Measurements from ENCODE around the gene KRTAP10-6.
"Not testable (repeated sequence)": the region's sequence is repeated elsewhere in the genome, so short reads cannot be mapped to it uniquely, and the experiment has no call there.

The KRTAP10-6 gene

GRCh38 chr21:44596068-44596725 lies 3.9 kb upstream of the KRTAP10-6 start:
- no peak for DNase-seq

- DNase-seq, result no peak
Observed at GRCh38 chr21:44595524-44595923, 3.2 kb upstream of the KRTAP10-6 start.

DNA sequence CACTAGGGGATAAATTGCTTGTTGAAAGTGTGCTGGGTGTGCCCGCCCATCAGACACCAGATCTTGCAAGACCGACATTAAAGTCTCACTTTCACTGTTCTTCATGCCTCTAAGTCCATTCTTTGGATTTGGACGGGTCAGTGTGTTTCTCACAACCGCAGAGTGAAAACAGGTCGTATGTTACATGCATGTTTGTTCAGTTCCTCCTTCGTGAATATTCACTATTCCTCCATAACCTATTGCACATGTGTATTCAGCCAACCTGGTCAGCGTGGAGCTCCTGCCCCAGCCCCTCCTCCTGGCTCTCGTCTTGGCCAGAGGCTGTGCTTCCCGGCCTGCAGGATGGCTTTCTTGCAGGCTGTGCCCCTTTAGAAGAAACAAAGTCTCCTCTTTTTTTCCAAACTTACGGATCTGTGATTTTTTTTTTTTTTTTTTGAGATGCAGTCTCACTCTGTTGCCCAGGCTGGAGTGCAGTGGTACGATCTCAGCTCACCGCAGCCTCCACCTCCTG lies 2.2 kb upstream of the KRTAP10-6 start:
- no peak for DNase-seq

DNA sequence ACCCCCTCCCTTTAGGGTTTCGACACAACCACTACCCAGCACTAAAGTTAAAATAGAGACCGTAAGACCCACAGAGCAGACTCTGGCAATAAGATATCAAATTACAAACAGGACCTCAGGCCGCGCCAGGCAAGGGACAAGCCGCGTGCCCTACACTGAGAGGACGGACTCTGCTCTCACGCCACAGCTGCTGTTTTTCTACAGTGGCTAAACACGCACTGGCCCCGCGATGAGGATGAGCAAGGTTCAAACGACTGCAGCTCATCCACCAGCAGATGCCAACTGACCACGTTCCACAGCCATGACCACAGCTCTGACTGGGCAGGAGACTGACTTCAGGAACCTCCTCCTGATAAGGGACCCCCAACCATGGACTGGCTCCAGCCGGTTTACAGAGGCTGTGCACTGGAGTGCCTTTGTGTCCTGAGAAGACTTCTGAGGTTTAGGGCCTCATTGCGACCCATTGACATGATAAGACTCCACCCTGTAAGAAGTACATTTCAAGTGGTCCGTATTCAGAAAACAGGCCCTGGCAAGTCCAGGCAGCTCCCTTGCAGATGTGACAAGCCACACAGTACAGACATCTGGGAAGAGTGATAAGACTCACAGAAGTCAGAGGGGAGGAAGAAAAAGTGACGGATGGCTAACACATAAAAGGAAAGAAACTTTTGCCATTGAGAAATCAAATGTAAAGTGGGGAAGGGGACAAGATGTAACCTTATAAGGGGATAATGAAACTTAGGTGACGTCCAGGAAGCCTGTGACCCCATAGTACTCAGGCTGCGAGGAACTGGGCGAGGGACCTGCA lies 1.5 kb upstream of the KRTAP10-6 start:
- DNase-seq, result no peak

GRCh38 chr21:44591801-44592130 lies 539 bp downstream of the KRTAP10-6 start:
- not testable (repeated sequence) for DNase-seq

GRCh38 chr21:44590897-44591800 lies 1.2 kb downstream of the KRTAP10-6 start:
- DNase-seq, result not testable (repeated sequence)

DNA sequence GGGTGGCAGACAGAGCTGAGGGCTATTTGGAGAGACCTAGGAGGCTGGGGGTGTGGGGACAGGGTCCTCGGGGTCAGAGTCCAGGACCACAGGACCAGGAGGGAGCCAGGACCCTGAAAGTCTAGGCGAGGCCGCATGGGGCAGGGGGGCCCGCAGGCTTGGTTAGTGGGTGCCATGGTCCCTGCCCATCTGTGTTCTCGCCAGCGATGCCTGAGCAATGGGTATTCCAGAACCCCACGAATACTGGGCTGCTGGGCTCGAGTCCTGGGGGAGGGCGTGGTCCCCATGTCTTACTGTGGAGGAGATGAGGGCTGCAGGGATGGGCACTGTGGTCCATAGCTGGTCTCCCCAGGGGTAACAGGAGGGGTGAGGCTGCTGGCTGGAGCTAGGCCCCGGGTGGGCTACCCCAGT lies 2.0 kb downstream of the KRTAP10-6 start:
- no peak for DNase-seq

DNA sequence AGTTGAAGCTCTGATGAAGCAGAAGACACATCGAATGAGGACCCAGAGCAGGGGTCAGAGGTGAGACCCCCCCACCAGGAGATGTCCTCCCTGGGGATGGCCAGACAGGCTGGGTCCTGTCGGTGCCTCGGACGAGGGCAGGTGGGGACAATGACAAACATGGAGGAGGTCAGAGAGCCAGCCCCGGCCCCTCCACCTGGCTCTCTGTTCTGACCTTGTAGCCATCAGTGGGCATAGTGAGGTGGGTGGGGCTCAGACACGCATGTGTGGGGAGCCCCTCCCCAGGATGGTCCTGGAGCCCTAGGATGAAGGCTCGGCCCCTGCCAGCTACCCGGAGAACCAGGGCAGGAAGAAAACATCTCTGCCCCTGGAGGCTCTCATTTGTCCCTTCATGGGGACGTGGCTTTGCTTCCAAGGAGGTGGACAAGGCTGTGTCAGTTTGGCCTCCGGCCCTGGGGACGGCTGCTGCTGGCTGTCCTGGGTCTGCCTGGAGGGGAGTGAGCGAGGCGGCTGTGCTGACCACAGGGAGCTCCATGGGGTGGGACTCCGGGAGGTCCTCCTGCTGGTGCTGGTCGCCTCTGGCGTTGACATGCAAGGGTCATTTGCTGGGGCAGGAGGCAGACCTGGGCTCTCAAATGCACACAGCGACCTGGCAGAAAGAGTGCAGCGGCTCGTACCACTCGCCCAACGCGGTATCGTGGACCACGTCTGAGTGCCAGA lies 2.6 kb downstream of the KRTAP10-6 start:
- no peak for DNase-seq

GRCh38 chr21:44589094-44589493 lies 3.2 kb downstream of the KRTAP10-6 start:
- DNase-seq, result no peak

GRCh38 chr21:44585892-44586291 lies 6.4 kb downstream of the KRTAP10-6 start:
- no peak for DNase-seq

GRCh38 chr21:44583800-44584147 lies 8.5 kb downstream of the KRTAP10-6 start:
- DNase-seq, result no peak

DNA sequence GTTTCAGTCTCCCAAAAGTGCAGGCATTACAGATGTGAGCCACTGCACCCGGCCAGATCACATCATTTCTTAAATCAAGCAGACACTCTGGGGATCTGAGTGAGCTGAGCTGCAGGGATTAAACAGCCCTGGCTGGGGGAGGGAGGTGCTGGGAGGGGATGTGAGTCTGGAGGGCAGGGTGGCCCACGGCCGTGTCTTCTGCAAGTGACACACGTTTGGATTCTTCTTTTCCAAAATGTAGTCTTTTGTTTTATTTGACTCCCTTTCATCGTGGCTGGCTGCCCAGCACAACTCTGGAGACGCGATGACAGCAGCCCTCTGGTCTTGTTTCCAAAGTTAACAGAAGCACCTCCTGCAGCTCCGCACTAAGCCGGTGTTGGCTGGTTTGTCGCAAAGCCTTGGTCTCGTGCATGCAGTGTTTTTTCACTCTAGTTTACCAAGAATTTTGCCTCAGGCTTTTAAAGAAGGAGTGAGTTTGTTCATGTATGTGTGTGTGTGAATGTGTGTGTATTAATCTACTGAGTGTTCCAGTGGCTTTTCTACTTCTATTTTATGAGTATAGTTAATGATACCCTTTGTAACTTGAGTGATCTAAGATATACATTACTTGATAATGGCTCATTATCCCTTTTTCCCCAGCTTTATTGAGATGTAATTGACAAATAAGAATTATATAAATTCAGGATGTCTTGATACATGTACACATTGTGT lies 9.1 kb downstream of the KRTAP10-6 start:
- no peak for DNase-seq

GRCh38 chr21:44582055-44582454 lies 10.2 kb downstream of the KRTAP10-6 start:
- no peak for DNase-seq

DNA sequence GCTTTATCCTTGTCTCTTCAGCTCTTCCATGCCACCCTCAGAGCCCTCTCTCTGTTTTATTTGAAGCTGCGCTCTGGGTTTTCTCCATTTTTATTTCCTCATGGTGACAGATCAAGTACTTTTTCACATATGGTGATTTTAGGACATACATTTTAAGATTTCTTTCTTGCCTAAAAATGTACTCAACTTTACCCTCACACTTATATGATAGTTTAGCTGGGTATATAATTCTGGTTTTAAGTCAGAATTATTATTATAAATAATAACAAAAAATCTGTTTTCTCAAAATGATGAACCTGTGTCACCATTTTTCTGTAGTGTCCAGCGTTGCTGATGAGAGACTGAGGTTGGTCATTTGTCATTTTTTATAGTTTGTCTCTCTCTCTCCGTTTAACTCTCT lies 11.1 kb downstream of the KRTAP10-6 start:
- no peak for DNase-seq

GRCh38 chr21:44580231-44580821 lies 12.0 kb downstream of the KRTAP10-6 start, which contains the start of gene KRTAP10-5:
Gene KRTAP10-5 (minus strand): TSS chr21:44580604. CDS start chr21:44580578, 26 bp downstream.
- not testable (repeated sequence) for DNase-seq

DNA sequence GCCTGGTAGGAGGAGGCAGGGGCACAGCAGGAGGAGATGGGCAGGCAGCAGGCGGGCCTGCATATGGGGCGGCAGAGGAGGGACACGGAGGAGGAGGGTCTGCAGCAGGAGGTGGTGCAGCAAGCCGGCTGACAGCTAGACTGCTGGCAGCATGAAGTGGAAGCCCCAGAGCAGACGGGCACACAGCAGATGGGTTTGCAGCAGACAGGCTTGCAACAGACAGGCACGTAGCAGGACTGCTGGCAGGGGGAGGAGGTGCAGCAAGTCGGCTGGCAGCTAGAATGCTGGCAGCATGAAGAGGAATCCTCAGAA lies 12.5 kb downstream of the KRTAP10-6 start:
- DNase-seq, result no peak

DNA sequence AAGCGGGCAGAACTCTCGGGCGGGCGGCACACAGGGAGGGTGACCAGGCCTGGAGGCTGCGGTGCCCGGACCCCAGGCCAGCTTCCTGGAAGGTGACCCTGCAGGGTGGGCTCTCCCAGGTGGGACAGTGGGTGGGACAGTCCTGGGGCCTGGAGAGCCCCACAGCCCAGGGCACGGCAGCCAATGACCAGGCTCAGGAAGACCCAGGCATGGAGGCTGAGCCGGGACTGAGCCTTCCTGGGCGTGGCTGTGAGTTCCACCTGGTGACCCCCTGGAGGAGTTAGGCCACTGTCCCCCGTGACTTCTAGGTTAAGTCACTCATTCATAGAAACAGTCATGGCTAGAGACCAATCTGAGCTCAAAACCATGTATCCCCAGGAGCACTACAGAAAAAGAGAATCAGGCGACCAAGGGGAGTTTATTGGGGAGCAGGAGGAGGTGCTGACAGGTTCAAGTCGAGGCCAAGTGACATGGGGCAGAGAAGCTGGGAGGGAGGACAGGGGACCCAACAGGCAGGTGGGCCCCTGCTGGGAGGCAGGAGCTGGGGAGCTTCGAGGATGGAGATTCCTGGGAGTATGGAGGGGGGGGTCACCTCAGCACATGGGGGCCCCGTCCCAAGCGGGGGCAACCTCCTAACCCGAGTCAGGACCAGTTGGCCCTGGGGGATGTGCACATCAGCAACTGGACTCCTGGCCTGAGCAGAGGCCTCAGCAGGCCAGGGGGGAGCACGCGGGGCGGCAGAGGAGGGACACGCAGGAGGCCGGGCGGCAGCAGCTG lies 13.1 kb downstream of the KRTAP10-6 start:
- DNase-seq, result no peak

DNA sequence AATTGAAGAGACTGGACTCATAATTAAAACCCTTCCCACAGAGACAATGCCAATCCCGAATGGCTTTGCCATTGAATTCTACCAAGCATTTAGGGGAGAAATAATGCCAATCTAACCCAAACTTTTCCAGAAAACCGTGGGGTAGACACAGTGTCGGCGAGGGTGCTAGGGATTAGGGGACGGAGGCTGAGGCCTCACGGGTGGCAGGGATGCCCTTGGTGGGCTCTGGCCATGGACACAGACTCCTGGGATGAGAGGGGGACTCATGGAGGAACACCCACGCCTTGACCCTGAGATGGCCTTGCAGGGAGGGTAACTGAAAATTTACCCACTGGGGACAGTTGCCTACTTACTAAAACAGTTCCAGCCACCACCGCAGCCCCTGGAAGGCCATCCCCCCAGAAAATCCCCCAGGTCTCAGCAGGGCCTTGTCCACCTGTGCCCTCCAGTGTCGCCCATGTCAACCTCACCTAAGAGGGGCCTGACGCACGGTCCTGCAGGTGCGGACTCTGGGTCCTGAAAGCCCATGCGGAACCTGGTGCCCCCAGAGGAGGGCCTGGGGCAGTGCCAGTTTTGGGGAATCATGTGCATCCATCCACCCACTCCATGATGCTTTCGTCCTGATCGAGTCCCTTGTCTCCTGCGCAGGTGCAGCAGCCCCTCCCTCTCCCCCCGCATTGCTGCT lies 13.8 kb downstream of the KRTAP10-6 start:
- DNase-seq, result no peak

GRCh38 chr21:44576025-44576420 lies 16.3 kb downstream of the KRTAP10-6 start:
- no peak for DNase-seq
